Common myeloid progenitor, CD34-positive (primary cell): Measurements from ENCODE around the gene ANKRD34B. TPM values are rescaled to one million over a fixed set of nuclear protein-coding genes. Genes with fewer than 3 reads are reported as not detected.

Source experiments
- CTCF ChIA-PET: fragments of 350-600 bp; sonication (Branson Sonifier 250); formaldehyde crosslinking; loops from one replicate; lab custom pipeline; 2021; ENCODE audit warnings: antibody characterized with exemption; lab: Charles Lee
- POLR2A ChIA-PET: fragments of 350-600 bp; sonication (Branson Sonifier 250); formaldehyde crosslinking; loops from one replicate; lab custom pipeline; 2021; ENCODE audit warnings: antibody characterized with exemption; lab: Charles Lee
- DNase-seq, 3 donors: peaks; one replicate each; pipeline versions ENCODE4 v3.0.0 to v3.0.0-alpha.2; 2013
- H3K27ac ChIP-seq, 2 experiments: 1 replicate in 1 of 2; 2 replicates in 1 of 2; pipeline ENCODE4 v1.7.0; 2013; ENCODE audit warnings: inconsistent platforms in 2 of 2, low read length in 2 of 2, mild to moderate bottlenecking in 2 of 2, low read depth in 1 of 2, moderate library complexity in 1 of 2; ENCODE audit not compliant: severe bottlenecking in 2 of 2, insufficient read depth in 1 of 2, poor library complexity in 1 of 2
- H3K27me3 ChIP-seq, 5 experiments: replicated peaks in 2 of 5; 1 replicate in 3 of 5; 2 replicates in 2 of 5; pipeline versions ENCODE4 v1.6.1 to v1.7.0; 2013; ENCODE audit warnings: low read length in 4 of 5, mild to moderate bottlenecking in 2 of 5, moderate library complexity in 2 of 5, inconsistent platforms in 1 of 5; ENCODE audit not compliant: insufficient read depth in 5 of 5, control insufficient read depth in 4 of 5
- H3K36me3 ChIP-seq, 4 experiments: 1 replicate in 2 of 4; 2 replicates in 2 of 4; pipeline versions ENCODE4 v1.6.1 to v1.7.0; 2013; ENCODE audit warnings: low read length in 3 of 4, control low read depth in 1 of 4, mild to moderate bottlenecking in 1 of 4; ENCODE audit not compliant: control insufficient read depth in 4 of 4, insufficient read depth in 4 of 4
- H3K4me1 ChIP-seq, 4 experiments: 1 replicate in 3 of 4; 2 replicates in 1 of 4; pipeline versions ENCODE4 v1.6.1 to v1.7.1; 2013; ENCODE audit warnings: low read length in 3 of 4, mild to moderate bottlenecking in 3 of 4, control low read depth in 1 of 4, inconsistent platforms in 1 of 4, moderate library complexity in 1 of 4; ENCODE audit not compliant: control insufficient read depth in 4 of 4, insufficient read depth in 4 of 4; ENCODE audit errors: control extremely low read depth in 1 of 4
- H3K4me3 ChIP-seq, 7 experiments: 1 replicate in 4 of 7; 2 replicates in 3 of 7; pipeline versions ENCODE4 v1.5.1 to v1.7.0; 2013; ENCODE audit warnings: mild to moderate bottlenecking in 7 of 7, low read length in 6 of 7, moderate library complexity in 6 of 7, inconsistent platforms in 2 of 7, low read depth in 2 of 7, control low read depth in 1 of 7; ENCODE audit not compliant: insufficient read depth in 4 of 7, control insufficient read depth in 1 of 7; ENCODE audit errors: extremely low read depth in 1 of 7
- H3K9me3 ChIP-seq, 5 experiments: 1 replicate in 4 of 5; 2 replicates in 1 of 5; pipeline versions ENCODE4 v1.6.1 to v1.7.1; 2013; ENCODE audit warnings: low read length in 4 of 5, mild to moderate bottlenecking in 2 of 5, inconsistent platforms in 1 of 5, low read depth in 1 of 5, moderate library complexity in 1 of 5; ENCODE audit not compliant: control insufficient read depth in 4 of 5, insufficient read depth in 2 of 5; ENCODE audit errors: control extremely low read depth in 1 of 5
- WGBS: methylation state at CpG from one replicate; pipeline ENCODE4 v1.1.5; 2013; ENCODE audit not compliant: insufficient coverage; 5-methylcytosine and 5-hydroxymethylcytosine counted together
- polyA plus RNA-seq: library from polyadenylated mRNA; unstranded; fragments of 120-200 nt; gene quantifications from one replicate; pipeline ENCODE4 v1.2.1, GENCODE V29; 2013

The ANKRD34B gene
- not detected for polyA plus RNA-seq

DNA sequence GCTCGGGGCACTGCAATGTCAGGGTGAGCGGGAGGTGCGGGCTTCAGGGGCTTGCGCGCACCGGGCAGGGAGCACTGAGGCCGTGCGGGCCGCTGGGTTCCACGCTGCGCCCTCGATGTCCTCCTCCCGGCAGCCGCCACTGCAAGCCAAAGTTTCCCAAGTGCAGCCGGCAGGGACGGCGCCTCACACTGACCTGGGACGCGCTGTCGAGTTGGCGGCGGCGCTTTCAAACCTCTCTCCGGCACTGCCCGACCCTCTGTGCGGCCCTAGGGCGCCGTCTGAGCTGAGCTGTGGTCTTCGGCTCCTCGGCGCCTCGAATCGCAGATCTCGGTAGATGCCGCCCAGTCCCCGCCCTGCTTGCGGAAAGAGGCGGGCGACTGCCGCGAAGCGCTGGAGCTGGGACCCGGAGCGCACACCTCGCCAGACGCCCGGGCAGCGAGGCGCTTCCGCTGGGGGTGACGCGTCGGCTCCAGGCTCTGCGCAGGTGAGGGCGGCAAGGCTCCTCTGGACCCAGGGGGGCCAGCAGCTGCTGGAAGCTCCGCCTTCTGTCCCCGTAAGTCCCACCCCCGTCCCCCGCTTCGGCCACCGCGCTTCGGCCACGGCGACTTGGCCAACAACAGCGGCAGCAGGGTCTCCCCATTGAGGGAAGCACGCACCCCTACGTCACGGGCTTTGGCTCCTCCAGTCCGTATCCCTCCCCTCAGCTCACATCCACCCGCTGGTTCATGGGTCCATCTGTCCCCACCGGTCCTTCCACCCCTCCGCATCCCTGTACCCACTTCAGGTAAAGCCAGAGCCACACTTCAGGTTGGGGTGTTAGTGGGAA is at the start of gene ANKRD34B:
ANKRD34B (minus strand) TSS at position 320 of the 826 bp plus-strand sequence. CDS start 10,261 bp downstream, outside the sequence.
- WGBS: under 1% methylated on average over 63 of the region's 73 CpGs
- Histone ChIP-seq H3K9me3 (peaks cover 0 to 6% (median 0%) of the 10 kb centered on the region in 5 experiments), H3K27me3 (peaks cover 15 to 76% (median 30%) of the 10 kb centered on the region in 5 experiments), H3K36me3 (no peaks in the 10 kb centered on the region), H3K4me1 (peaks cover 0 to 17% (median 16%) of the 10 kb centered on the region in 4 experiments), H3K4me3 (peak within 1 kb of the TSS; percentile 31 to 66 (median 54)), H3K27ac (no peak within 1 kb of the TSS)
- POLR2A ChIA-PET: no interaction called here
- peak; percentile 20 to 65 (median 53) for DNase-seq
- CTCF ChIA-PET: no interaction called here

- Histone ChIP-seq H3K27me3 (no peaks in the 10 kb centered on the region), H3K27ac (no peak overlapping the region), H3K36me3 (peaks cover 0 to 10% (median 4%) of the 10 kb centered on the region in 4 experiments), H3K4me3 (no peak overlapping the region), H3K4me1 (peaks cover 0 to 6% (median 2%) of the 10 kb centered on the region in 4 experiments), H3K9me3 (peaks cover 0 to 3% (median 0%) of the 10 kb centered on the region in 5 experiments)
- CTCF ChIA-PET: no interaction called here
- POLR2A ChIA-PET: no interaction called here
- DNase-seq: no peak
- no CpG with 5 or more reads among the region's 1 CpG for WGBS
Measured at GRCh38 chr5:80619086-80619485, 49.0 kb upstream of the ANKRD34B start.

GRCh38 chr5:80618438-80618837 is 48.4 kb upstream of the ANKRD34B start:
- H3K27me3 ChIP-seq: no peaks in the 10 kb centered on the region
- peaks cover 0 to 6% (median 2%) of the 10 kb centered on the region in 4 experiments for H3K4me1 ChIP-seq
- ChIA-PET POLR2A (no interaction called here), CTCF (no interaction called here)
- no peak overlapping the region for H3K27ac ChIP-seq
- peaks cover 0 to 7% (median 4%) of the 10 kb centered on the region in 4 experiments for H3K36me3 ChIP-seq
- no peak overlapping the region for H3K4me3 ChIP-seq
- H3K9me3 ChIP-seq: peaks cover 0 to 3% (median 0%) of the 10 kb centered on the region in 5 experiments
- WGBS: 90% methylated on average over 2 of the region's 4 CpGs
- DNase-seq: no peak

DNA sequence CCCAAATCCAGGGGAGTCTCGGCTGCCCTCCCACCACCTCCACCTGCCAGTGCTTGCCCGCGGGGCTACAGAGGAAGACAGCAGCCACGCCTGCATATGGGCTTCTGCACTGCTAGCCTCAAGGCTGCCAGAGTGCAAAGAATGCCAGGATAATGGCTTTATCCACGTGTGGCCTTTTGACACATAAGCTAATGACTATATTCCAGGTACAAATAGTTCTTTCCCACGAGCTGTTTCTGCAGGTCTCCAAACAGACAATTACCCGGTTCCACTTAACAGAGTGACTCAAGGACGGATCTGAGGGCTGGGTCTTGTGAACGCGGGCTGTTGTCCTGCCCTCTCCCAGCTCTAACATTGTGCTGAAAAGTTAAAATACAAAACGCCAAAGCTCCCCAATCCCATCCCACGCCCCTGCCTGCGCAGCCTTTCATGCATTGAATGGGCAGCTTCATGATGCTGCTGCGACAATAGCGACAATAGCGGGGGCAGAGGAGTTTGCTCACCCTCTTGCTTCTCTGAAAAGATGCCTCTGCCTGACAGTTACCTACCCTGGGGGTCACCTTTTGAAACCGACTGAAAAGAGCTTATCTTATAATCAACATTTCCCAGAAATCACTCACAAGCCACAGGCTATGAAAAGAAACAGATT is 45.3 kb upstream of the ANKRD34B start:
- POLR2A ChIA-PET: no interaction called here
- Histone ChIP-seq H3K9me3 (peaks cover 0 to 2% (median 0%) of the 10 kb centered on the region in 5 experiments), H3K4me1 (peaks cover 0 to 6% (median 2%) of the 10 kb centered on the region in 4 experiments), H3K4me3 (no peak overlapping the region), H3K27me3 (no peaks in the 10 kb centered on the region), H3K36me3 (no peaks in the 10 kb centered on the region), H3K27ac (no peak overlapping the region)
- no peak for DNase-seq
- 91% methylated on average over 17 of the region's 17 CpGs for WGBS
- CTCF ChIA-PET: no interaction called here

- H3K27ac ChIP-seq: no peak overlapping the region
- CTCF ChIA-PET: no interaction called here
- no peak for DNase-seq
Measured at GRCh38 chr5:80609692-80610091, 39.6 kb upstream of the ANKRD34B start.

GRCh38 chr5:80608731-80609130 is 38.7 kb upstream of the ANKRD34B start:
- POLR2A ChIA-PET: no interaction called here
- H3K36me3 ChIP-seq: peaks cover 0 to 2% (median 0%) of the 10 kb centered on the region in 4 experiments
- H3K4me1 ChIP-seq: peaks cover 0 to 5% (median 0%) of the 10 kb centered on the region in 4 experiments
- WGBS: 100% methylated on average over 1 of the region's 1 CpG
- CTCF ChIA-PET: no interaction called here
- H3K4me3 ChIP-seq: no peak overlapping the region
- DNase-seq: peak in 1 of 3 donors; percentile 13
- no peaks in the 10 kb centered on the region for H3K27me3 ChIP-seq
- no peak overlapping the region for H3K27ac ChIP-seq
- H3K9me3 ChIP-seq: peaks cover 0 to 8% (median 1%) of the 10 kb centered on the region in 5 experiments

More at GRCh38 chr5:80609692-80610091, 39.6 kb upstream of the ANKRD34B start:
- POLR2A ChIA-PET: no interaction called here
- no CpG with 5 or more reads among the region's 1 CpG for WGBS
- Histone ChIP-seq H3K4me1 (peaks cover 0 to 5% (median 0%) of the 10 kb centered on the region in 4 experiments), H3K4me3 (no peak overlapping the region), H3K36me3 (peaks cover 0 to 2% (median 0%) of the 10 kb centered on the region in 4 experiments), H3K9me3 (peaks cover 0 to 8% (median 1%) of the 10 kb centered on the region in 5 experiments), H3K27me3 (no peaks in the 10 kb centered on the region)
